H1 (cell line): ENCODE data around the gene RNF126. TPM values are rescaled to one million over a fixed set of nuclear protein-coding genes. Genes with fewer than 3 reads are reported as not detected.

Source experiments
- CTCF ChIA-PET: fragments of 300-600 bp; sonication (Branson Sonifier 250); formaldehyde crosslinking; loops from one replicate; lab custom pipeline; 2021; ENCODE audit not compliant: partially characterized antibody; lab: Charles Lee
- POLR2A ChIA-PET: fragments of 300-600 bp; sonication (Branson Sonifier 250); formaldehyde crosslinking; loops from one replicate; lab custom pipeline; 2021; ENCODE audit warnings: inconsistent platforms; ENCODE audit not compliant: partially characterized antibody; lab: Charles Lee
- DNase-seq, 2 experiments: peaks; one replicate each; pipeline versions ENCODE4 v3.0.0 to v3.0.0-alpha.2; 2010 to 2022; ENCODE audit warnings: low spot score in 2 of 2, low read depth in 1 of 2, mixed read lengths in 1 of 2
- FAIRE-seq: peaks from 2 replicates; lab custom pipeline; 2011; peaks lifted over from hg19 to GRCh38; lab: Jason Lieb, UNC
- H2AFZ ChIP-seq: 2 replicates; pipeline ENCODE4 v1.8.1; 2012; ENCODE audit warnings: low read length, inconsistent platforms
- H2AK5ac ChIP-seq: 2 replicates; pipeline ENCODE4 v1.6.1; 2013; ENCODE audit warnings: low read depth, low read length
- H2BK120ac ChIP-seq: replicated peaks from 2 replicates; pipeline ENCODE3; 2013; ENCODE audit warnings: low read depth, low read length, inconsistent platforms
- H2BK12ac ChIP-seq: 2 replicates; pipeline ENCODE4 v1.6.1; 2013; ENCODE audit warnings: low read depth, low read length
- H2BK15ac ChIP-seq: 2 replicates; pipeline ENCODE4 v1.6.1; 2013; ENCODE audit warnings: low read length
- H2BK20ac ChIP-seq: 2 replicates; pipeline ENCODE4 v1.6.1; 2013; ENCODE audit warnings: low read length
- H2BK5ac ChIP-seq: 2 replicates; pipeline ENCODE4 v1.6.1; 2013; ENCODE audit warnings: low read depth, low read length
- H3K14ac ChIP-seq: 2 replicates; pipeline ENCODE4 v1.6.1; 2013; ENCODE audit warnings: inconsistent platforms; ENCODE audit not compliant: insufficient read length
- H3K18ac ChIP-seq: 2 replicates; pipeline ENCODE4 v1.6.1; 2013; ENCODE audit warnings: low read length; ENCODE audit errors: extremely low read depth
- H3K23ac ChIP-seq: 2 replicates; pipeline ENCODE4 v1.6.1; 2013; ENCODE audit warnings: inconsistent platforms; ENCODE audit not compliant: insufficient read length
- H3K23me2 ChIP-seq: 2 replicates; pipeline ENCODE4 v1.6.1; 2013; ENCODE audit warnings: low read depth, low read length
- H3K27ac ChIP-seq: 2 replicates; pipeline ENCODE4 v1.6.1; 2011; ENCODE audit warnings: low read depth, low read length, inconsistent platforms
- H3K27me3 ChIP-seq, 4 experiments: replicated peaks in 1 of 4; 1 replicate in 1 of 4; 2 replicates in 3 of 4; pipeline versions ENCODE4 v1.6.1 to v1.8.1; 2011 to 2013; ENCODE audit warnings: low read length in 3 of 4, mild to moderate bottlenecking in 3 of 4, inconsistent platforms in 2 of 4, mixed read lengths in 2 of 4, moderate library complexity in 1 of 4; ENCODE audit not compliant: control insufficient read depth in 3 of 4, insufficient read depth in 3 of 4; ENCODE audit errors: extremely low read depth in 1 of 4
- H3K36me3 ChIP-seq, 4 experiments: 2 replicates each; pipeline versions ENCODE4 v1.6.1 to v1.8.1; 2011 to 2013; ENCODE audit warnings: mild to moderate bottlenecking in 4 of 4, low read length in 3 of 4, moderate library complexity in 2 of 4, control low read depth in 1 of 4, inconsistent platforms in 1 of 4; ENCODE audit not compliant: insufficient read depth in 4 of 4, control insufficient read depth in 2 of 4
- H3K4ac ChIP-seq: replicated peaks from 2 replicates; pipeline ENCODE3; 2013; ENCODE audit warnings: low read length, low read depth, mixed read lengths, inconsistent platforms; ENCODE audit not compliant: insufficient read length
- H3K4me1 ChIP-seq, 4 experiments: replicated peaks in 1 of 4; 1 replicate in 1 of 4; 2 replicates in 3 of 4; pipeline versions ENCODE4 v1.6.1 to v1.8.1; 2011 to 2013; ENCODE audit warnings: low read length in 3 of 4, inconsistent platforms in 2 of 4, mixed read lengths in 1 of 4; ENCODE audit not compliant: insufficient read depth in 4 of 4, control insufficient read depth in 3 of 4
- H3K4me2 ChIP-seq, 2 experiments: 2 replicates each; pipeline versions ENCODE4 v1.6.1 to v1.8.1; 2011 to 2013; ENCODE audit warnings: low read depth in 2 of 2, low read length in 2 of 2, control low read depth in 1 of 2, inconsistent platforms in 1 of 2, mild to moderate bottlenecking in 1 of 2; ENCODE audit not compliant: insufficient read depth in 1 of 2
- H3K4me3 ChIP-seq, 4 experiments: fragments of 200-600, 300-600 bp in 1 of 4; sonication (generic), shearing (Covaris generic), sonication (Bioruptor Twin) in 1 of 4; 2 replicates each; pipeline versions ENCODE4 v1.5.1 to v1.8.1; 2011 to 2016; ENCODE audit warnings: low read length in 4 of 4, low read depth in 3 of 4, control low read depth in 2 of 4, inconsistent platforms in 2 of 4, mild to moderate bottlenecking in 2 of 4, mixed read lengths in 1 of 4, moderate library complexity in 1 of 4; ENCODE audit not compliant: insufficient read depth in 2 of 4; ENCODE audit errors: extremely low read depth in 1 of 4
- H3K56ac ChIP-seq: replicated peaks from 2 replicates; pipeline ENCODE3; 2013; ENCODE audit warnings: low read depth, mild to moderate bottlenecking, mixed read lengths, low read length, inconsistent platforms; ENCODE audit not compliant: insufficient read length
- H3K79me1 ChIP-seq: 2 replicates; pipeline ENCODE4 v1.6.1; 2013; ENCODE audit warnings: low read depth, low read length, control low read depth
- H3K79me2 ChIP-seq, 2 experiments: 2 replicates each; pipeline versions ENCODE4 v1.6.1 to v1.8.1; 2012 to 2013; ENCODE audit warnings: low read length in 2 of 2, mild to moderate bottlenecking in 2 of 2, inconsistent platforms in 1 of 2; ENCODE audit not compliant: insufficient read depth in 2 of 2, control insufficient read depth in 1 of 2
- H3K9ac ChIP-seq, 4 experiments: replicated peaks in 1 of 4; 1 replicate in 1 of 4; 2 replicates in 3 of 4; pipeline versions ENCODE4 v1.6.1 to v1.8.1; 2011 to 2013; ENCODE audit warnings: low read depth in 3 of 4, low read length in 3 of 4, control low read depth in 2 of 4, mild to moderate bottlenecking in 2 of 4, moderate library complexity in 2 of 4, inconsistent platforms in 1 of 4; ENCODE audit errors: extremely low read depth in 1 of 4
- H3K9me3 ChIP-seq, 2 experiments: 2 replicates each; pipeline versions ENCODE4 v1.6.1 to v1.8.1; 2012 to 2013; ENCODE audit warnings: mild to moderate bottlenecking in 2 of 2, moderate library complexity in 2 of 2, control low read depth in 1 of 2, inconsistent platforms in 1 of 2, low read depth in 1 of 2, low read length in 1 of 2, mixed read lengths in 1 of 2; ENCODE audit not compliant: insufficient read depth in 2 of 2
- H4K20me1 ChIP-seq, 2 experiments: replicated peaks in 1 of 2; 2 replicates each; pipeline versions ENCODE3 to v1.8.1; 2011 to 2013; ENCODE audit warnings: inconsistent platforms in 2 of 2, low read length in 2 of 2, mild to moderate bottlenecking in 1 of 2; ENCODE audit not compliant: insufficient read depth in 2 of 2, control insufficient read depth in 1 of 2
- H4K5ac ChIP-seq: 2 replicates; pipeline ENCODE4 v1.6.1; 2013; ENCODE audit warnings: low read length, low read depth, mixed read lengths, inconsistent platforms; ENCODE audit not compliant: insufficient read length
- H4K8ac ChIP-seq: 2 replicates; pipeline ENCODE4 v1.8.0; 2013; ENCODE audit warnings: mild to moderate bottlenecking, moderate library complexity, low read length, inconsistent platforms; ENCODE audit not compliant: insufficient read depth; ENCODE audit errors: extremely low read depth
- H4K91ac ChIP-seq: replicated peaks from 2 replicates; pipeline ENCODE3; 2013; ENCODE audit warnings: low read length, mixed read lengths, inconsistent platforms; ENCODE audit not compliant: insufficient read length
- ASH2L ChIP-seq: fragments of 200-600, 300-600 bp; sonication (generic); IDR thresholded peaks from one replicate; pipeline ENCODE4 v1.7.1; 2017; ENCODE audit warnings: low read length
- CTCF ChIP-seq, 3 experiments: IDR thresholded peaks; 1 replicate in 2 of 3; 2 replicates in 1 of 3; pipeline versions ENCODE4 v1.5.1 to v1.6.1; 2011; ENCODE audit warnings: low read length in 3 of 3, mild to moderate bottlenecking in 3 of 3, inconsistent platforms in 2 of 3, low read depth in 1 of 3, moderate library complexity in 1 of 3; ENCODE audit not compliant: insufficient read depth in 1 of 3; ENCODE audit errors: control extremely low read depth in 1 of 3
- EZH2 ChIP-seq: fragments of 200-600 bp; sonication (generic); IDR thresholded peaks from 2 replicates; pipeline ENCODE4 v1.7.1; 2012; ENCODE audit warnings: low read depth, mild to moderate bottlenecking, moderate library complexity, low read length, inconsistent platforms; ENCODE audit not compliant: severe bottlenecking
- FOSL1 ChIP-seq: IDR thresholded peaks from 2 replicates; pipeline ENCODE4 v1.6.1; 2011; ENCODE audit warnings: mild to moderate bottlenecking, low read depth, low read length, moderate library complexity; ENCODE audit not compliant: insufficient read depth
- GABPA ChIP-seq: IDR thresholded peaks from 2 replicates; pipeline ENCODE4 v1.6.1; 2011; ENCODE audit warnings: mild to moderate bottlenecking, low read length, moderate library complexity, borderline replicate concordance; ENCODE audit not compliant: insufficient read depth
- POLR2A ChIP-seq, 2 experiments: IDR thresholded peaks; 1 replicate in 1 of 2; 2 replicates in 1 of 2; pipeline ENCODE4 v1.6.1; 2011; ENCODE audit warnings: low read depth in 2 of 2, low read length in 2 of 2, mild to moderate bottlenecking in 2 of 2; ENCODE audit errors: control extremely low read depth in 1 of 2
- TCF12 ChIP-seq: IDR thresholded peaks from 2 replicates; pipeline ENCODE4 v1.6.1; 2011; ENCODE audit warnings: low read depth, mild to moderate bottlenecking, low read length
- WGBS, 2 experiments: shearing (Covaris generic) in 1 of 2; methylation state at CpG; one replicate each; pipeline versions ENCODE4 v1.1.6 to v1.1.7; 2013 to 2015; ENCODE audit warnings: low lambda C conversion rate in 2 of 2, mixed read lengths in 2 of 2, inconsistent platforms in 1 of 2, low coverage in 1 of 2, missing lambda C conversion rate in 1 of 2; ENCODE audit not compliant: insufficient replicate concordance in 2 of 2, insufficient coverage in 1 of 2, insufficient read length in 1 of 2; ENCODE audit errors: extremely low coverage in 1 of 2, missing lambda C conversion rate in 1 of 2; 5-methylcytosine and 5-hydroxymethylcytosine counted together
- polyA plus RNA-seq, 7 experiments: library from polyadenylated mRNA; depleted of rRNA in 3 of 7; stranded (reverse) in 5 of 7; unstranded in 2 of 7; fragments of >200 nt in 5 of 7; fragments of 200-250 nt in 2 of 7; gene quantifications; 1 replicate in 5 of 7; 2 replicates in 1 of 7; 4 replicates in 1 of 7; pipeline versions ENCODE4 v1.2.1 to v1.2.3, GENCODE V29; 2011 to 2013; ENCODE audit warnings: missing spikeins in 2 of 7, mixed read lengths in 2 of 7
- total RNA-seq: library from RNA; stranded (reverse); fragmentation: NEBNext Ultra II Directional; extraction: Animal tissue kit (Norgen Biotek cat#: 25700); gene quantifications from 2 replicates; pipeline ENCODE4 v1.2.1, GENCODE V29; 2021

The RNF126 gene
- total and polyA plus RNA-seq, 2 of the 8 experiments (the other 6 are each of a cell fraction or from before 2014, with no cell fraction given): 21.8 to 68.0 TPM

- H2AFZ ChIP-seq: no peak overlapping the region
- DNase-seq: no peak
- no peak overlapping the region for H4K91ac ChIP-seq
- H3K18ac ChIP-seq: no peak overlapping the region
- H2BK15ac ChIP-seq: 0 out of 2 replicates have a peak overlapping the region, but pooled peaks have one; percentile 61
- no peak overlapping the region for H3K4me2 ChIP-seq
- no peaks in the 10 kb centered on the region for H3K23me2 ChIP-seq
- no peak overlapping the region for H2AK5ac ChIP-seq
- H2BK20ac ChIP-seq: no peak overlapping the region
- ChIA-PET CTCF (interaction anchor here (0.5 to 2.8 kb wide), 34 partner anchors 9 to 275 kb away, joined by 3 to 16 read pairs (median 4); no protein-coding TSS in a partner anchor), POLR2A (interaction anchor here (1.5 kb wide), 1 partner anchor 10 kb away, joined by 9 read pairs; no protein-coding TSS in a partner anchor)
- 76% methylated on average over 9 of the region's 9 CpGs; no CpG with 5 or more reads in 1 of the 2 experiments for WGBS, 2 experiments
- H4K20me1 ChIP-seq: no peaks in the 10 kb centered on the region
- H3K36me3 ChIP-seq: no peaks in the 10 kb centered on the region
- no peak overlapping the region for H3K56ac ChIP-seq
- H2BK120ac ChIP-seq: no peak overlapping the region
- no peak overlapping the region for H3K9ac ChIP-seq
- H4K8ac ChIP-seq: no peak overlapping the region
- H2BK5ac ChIP-seq: no peak overlapping the region
- no peak for FAIRE-seq
- no peaks in the 10 kb centered on the region; a peak in 1 of 7 replicates for H3K4me1 ChIP-seq
- no peak overlapping the region for H3K27ac ChIP-seq
- H3K4ac ChIP-seq: no peak overlapping the region
- H3K4me3 ChIP-seq: no peak overlapping the region
- H3K79me2 ChIP-seq: no peaks in the 10 kb centered on the region
- H3K9me3 ChIP-seq: no peaks in the 10 kb centered on the region; a peak in 1 of 4 replicates
- no peak overlapping the region for H2BK12ac ChIP-seq
- no peak overlapping the region for H3K23ac ChIP-seq
- H3K14ac ChIP-seq: no peak overlapping the region
- peaks cover 0 to 12% (median 2%) of the 10 kb centered on the region in 4 experiments; a peak in 3 of 7 replicates for H3K27me3 ChIP-seq
- TF ChIP-seq POLR2A (IDR thresholded peaks at IDR 0.05; ENCODE audit: control extremely low read depth in 1 of 2, low read depth in 2 of 2, low read length in 2 of 2): no peak
- TF ChIP-seq FOSL1: peak; percentile 85
- TF ChIP-seq CTCF (IDR thresholded peaks at IDR 0.05; ENCODE audit: control extremely low read depth in 1 of 3, insufficient read depth in 1 of 3, low read depth in 1 of 3, low read length in 3 of 3): peak; percentile 41 to 55 (median 52)
- TF ChIP-seq TCF12: no peak
- TF ChIP-seq EZH2: no peak
- no peak for TF ChIP-seq ASH2L
- 0 out of 2 replicates have a peak, but pooled peaks have one; percentile 24 for TF ChIP-seq GABPA
- TF ChIP-seq, all 59 proteins: peak for 3
- H4K5ac ChIP-seq: no peak overlapping the region
- no peaks in the 10 kb centered on the region for H3K79me1 ChIP-seq
Measured at GRCh38 chr19:670609-671075, 7.6 kb upstream of the RNF126 start.
